ENCODE measurements around the gene ARID1A. TPM values are rescaled to one million over a fixed set of nuclear protein-coding genes. Genes with fewer than 3 reads are reported as not detected.
A peak's percentile ranks its signal among the peaks of the same experiment; 100 is the strongest.
"Not testable (repeated sequence)": the region's sequence is repeated elsewhere in the genome, so short reads cannot be mapped to it uniquely, and the experiment has no call there.

ARID1A gene
- total RNA-seq = 144 to 160 TPM (median 149 TPM) in 3 replicates

GRCh38 chr1:26695356-26696118, at the start of gene ARID1A:
ARID1A (plus strand) TSS chr1:26696015; CDS start chr1:26696404, 389 bp downstream.
- peaks cover 39% of the 10 kb centered on the region for H3K4me1 Mint-ChIP-seq
- DNase-seq (ENCODE audit: low spot score in 2 of 2, unreplicated experiment in 2 of 2) = peak; percentile 89 to 96
- no peak for TF ChIP-seq CTCF (IDR thresholded peaks at IDR 0.05; ENCODE audit: unreplicated experiment)
- H3K4me3 Mint-ChIP-seq = peak within 1 kb of the TSS; percentile 89
- H3K36me3 Mint-ChIP-seq = no peaks in the 10 kb centered on the region
- H3K27me3 Mint-ChIP-seq (ENCODE audit: low read depth) = no peaks in the 10 kb centered on the region
- no peaks in the 10 kb centered on the region for H3K9me3 Mint-ChIP-seq
- peak within 1 kb of the TSS; percentile 100 for H3K27ac Mint-ChIP-seq

GRCh38 chr1:26664802-26665201, 31.0 kb upstream of the ARID1A start:
- Mint-ChIP-seq H3K4me1 (no peaks in the 10 kb centered on the region), H3K4me3 (no peak overlapping the region), H3K27ac (no peak overlapping the region), H3K27me3 (ENCODE audit: low read depth) (no peaks in the 10 kb centered on the region), H3K36me3 (no peaks in the 10 kb centered on the region), H3K9me3 (no peaks in the 10 kb centered on the region)
- no peak for DNase-seq (ENCODE audit: low spot score in 2 of 2, unreplicated experiment in 2 of 2)
- no peak for TF ChIP-seq CTCF (IDR thresholded peaks at IDR 0.05; ENCODE audit: unreplicated experiment)

GRCh38 chr1:26666855-26667254, 29.0 kb upstream of the ARID1A start:
- no peaks in the 10 kb centered on the region for H3K9me3 Mint-ChIP-seq
- H3K4me3 Mint-ChIP-seq = no peak overlapping the region
- no peak for DNase-seq (ENCODE audit: low spot score in 2 of 2, unreplicated experiment in 2 of 2)
- H3K4me1 Mint-ChIP-seq = no peaks in the 10 kb centered on the region
- H3K27me3 Mint-ChIP-seq (ENCODE audit: low read depth) = no peaks in the 10 kb centered on the region
- TF ChIP-seq CTCF (IDR thresholded peaks at IDR 0.05; ENCODE audit: unreplicated experiment) = no peak
- H3K27ac Mint-ChIP-seq = no peak overlapping the region
- no peaks in the 10 kb centered on the region for H3K36me3 Mint-ChIP-seq

- H3K4me3 Mint-ChIP-seq; H3K36me3 Mint-ChIP-seq; DNase-seq (ENCODE audit: low spot score in 2 of 2, unreplicated experiment in 2 of 2); H3K4me1 Mint-ChIP-seq; H3K27me3 Mint-ChIP-seq (ENCODE audit: low read depth); H3K27ac Mint-ChIP-seq; H3K9me3 Mint-ChIP-seq: not testable (repeated sequence)
These were observed 27.6 kb upstream of the ARID1A start for GRCh38 chr1:26668106-26668786.

GRCh38 chr1:26677306-26678115, 18.3 kb upstream of the ARID1A start:
- TF ChIP-seq CTCF (IDR thresholded peaks at IDR 0.05; ENCODE audit: unreplicated experiment) = no peak
- H3K4me1 Mint-ChIP-seq = peaks cover 8% of the 10 kb centered on the region
- H3K9me3 Mint-ChIP-seq = no peaks in the 10 kb centered on the region
- H3K27ac Mint-ChIP-seq = peak overlapping the region; percentile 73
- peaks cover 1% of the 10 kb centered on the region for H3K27me3 Mint-ChIP-seq (ENCODE audit: low read depth)
- no peak overlapping the region for H3K4me3 Mint-ChIP-seq
- peak; percentile 37 to 64 for DNase-seq (ENCODE audit: low spot score in 2 of 2, unreplicated experiment in 2 of 2)
- H3K36me3 Mint-ChIP-seq = no peaks in the 10 kb centered on the region

Measured in mesothelial cell of epicardium (in vitro differentiated cells).